ENCODE results near the gene CSF1.
"Not testable (repeated sequence)": the region's sequence is repeated elsewhere in the genome, so short reads cannot be mapped to it uniquely, and the experiment has no call there.

The CSF1 gene

GRCh38 chr1:109902204-109902985 is 8.3 kb upstream of the CSF1 start:
- peak; percentile 69 for DNase-seq

- no peak for DNase-seq
Measured at GRCh38 chr1:109903376-109903930, 7.2 kb upstream of the CSF1 start.

GRCh38 chr1:109904105-109904817 is 6.4 kb upstream of the CSF1 start:
- no peak for DNase-seq

- DNase-seq = no peak
Measured at GRCh38 chr1:109905491-109905890, 5.2 kb upstream of the CSF1 start.

GRCh38 chr1:109906160-109906838 is 4.3 kb upstream of the CSF1 start:
- no peak for DNase-seq

- no peak for DNase-seq
Measured at GRCh38 chr1:109906839-109907180, 3.8 kb upstream of the CSF1 start.

- DNase-seq = no peak
Measured at GRCh38 chr1:109907190-109907774, 3.4 kb upstream of the CSF1 start.

- DNase-seq = no peak
Measured at GRCh38 chr1:109908836-109909235, 1.8 kb upstream of the CSF1 start.

GRCh38 chr1:109909561-109909960 is 1.1 kb upstream of the CSF1 start:
- no peak for DNase-seq

GRCh38 chr1:109910963-109911798 is 532 bp downstream of the CSF1 start:
- DNase-seq = peak; percentile 25

- no peak for DNase-seq
Measured at GRCh38 chr1:109912214-109912861, 1.7 kb downstream of the CSF1 start.

- no peak for DNase-seq
Measured at GRCh38 chr1:109912873-109913272, 2.2 kb downstream of the CSF1 start.

GRCh38 chr1:109913360-109913879 is 2.8 kb downstream of the CSF1 start:
- no peak for DNase-seq

- no peak for DNase-seq
Measured at GRCh38 chr1:109914587-109915240, 4.1 kb downstream of the CSF1 start.

GRCh38 chr1:109917051-109917767 is 6.6 kb downstream of the CSF1 start:
- DNase-seq = no peak

GRCh38 chr1:109917768-109918606 is 7.3 kb downstream of the CSF1 start:
- DNase-seq = no peak

- DNase-seq = no peak
Measured at GRCh38 chr1:109918671-109919070, 8.0 kb downstream of the CSF1 start.

- DNase-seq = no peak
Measured at GRCh38 chr1:109919303-109919702, 8.7 kb downstream of the CSF1 start.

- DNase-seq = not testable (repeated sequence)
Measured at GRCh38 chr1:109920391-109920790, 9.7 kb downstream of the CSF1 start.

Measured in NCI-H1105 treated with DMSO at 0.1 percent for 48 hours (cell line).